Osteoblast (primary cell): Measurements from ENCODE around the gene DDI2. TPM values are rescaled to one million over a fixed set of nuclear protein-coding genes. Genes with fewer than 3 reads are reported as not detected.

Experiments used
- DNase-seq: peaks from one replicate; pipeline ENCODE4 v3.0.0; 2011; ENCODE audit warnings: low spot score, mixed read lengths; ENCODE audit not compliant: insufficient read length; ENCODE audit errors: missing footprints
- H2AFZ ChIP-seq: 2 replicates; pipeline ENCODE4 v1.6.0; 2011; ENCODE audit warnings: mild to moderate bottlenecking, low read length
- H3K27ac ChIP-seq: 2 replicates; pipeline ENCODE4 v1.5.1; 2011; ENCODE audit warnings: mild to moderate bottlenecking, low read depth, low read length, moderate library complexity
- H3K27me3 ChIP-seq: 2 replicates; pipeline ENCODE4 v1.6.0; 2012; ENCODE audit warnings: mild to moderate bottlenecking, control low read depth, inconsistent platforms, low read length, moderate library complexity; ENCODE audit not compliant: insufficient read depth
- H3K36me3 ChIP-seq: 2 replicates; pipeline ENCODE4 v1.5.1; 2011; ENCODE audit warnings: mild to moderate bottlenecking, low read length, control low read depth, moderate library complexity; ENCODE audit not compliant: insufficient read depth
- H3K4me1 ChIP-seq: 2 replicates; pipeline ENCODE4 v1.5.1; 2011; ENCODE audit warnings: mild to moderate bottlenecking, low read length, control low read depth, moderate library complexity; ENCODE audit not compliant: insufficient read depth
- H3K4me2 ChIP-seq: 2 replicates; pipeline ENCODE4 v1.6.0; 2011; ENCODE audit warnings: mild to moderate bottlenecking, low read length; ENCODE audit not compliant: insufficient read depth
- H3K4me3 ChIP-seq: fragments of 200-600 bp; sonication (generic); 3 replicates; pipeline ENCODE4 v1.5.1; 2012; ENCODE audit warnings: mild to moderate bottlenecking, low read length, inconsistent platforms; ENCODE audit not compliant: insufficient read depth
- H3K79me2 ChIP-seq: 2 replicates; pipeline ENCODE4 v1.6.0; 2012; ENCODE audit warnings: mild to moderate bottlenecking, low read length, control low read depth, inconsistent platforms; ENCODE audit not compliant: insufficient read depth
- H3K9me3 ChIP-seq: 2 replicates; pipeline ENCODE4 v1.5.1; 2011; ENCODE audit warnings: low read depth, low read length, control low read depth
- H4K20me1 ChIP-seq: 2 replicates; pipeline ENCODE4 v1.6.0; 2012; ENCODE audit warnings: mild to moderate bottlenecking, low read length, control low read depth; ENCODE audit not compliant: insufficient read depth
- CTCF ChIP-seq: IDR thresholded peaks from 2 replicates; pipeline ENCODE4 v1.5.1; 2011; ENCODE audit warnings: mild to moderate bottlenecking, low read depth, low read length, moderate library complexity; ENCODE audit errors: extremely low read depth
- total RNA-seq: library from RNA; depleted of rRNA; stranded (reverse); fragments of >200 nt; gene quantifications from 2 replicates; pipeline ENCODE4 v1.2.3, GENCODE V29; 2012

DDI2 gene
- total RNA-seq, 1 donor: 29.3 TPM

GRCh38 chr1:15620155-15620545, 2.9 kb downstream of the DDI2 start:
- no peak overlapping the region for H3K4me3 ChIP-seq
- no peak for TF ChIP-seq CTCF
- no peak for DNase-seq

GRCh38 chr1:15620902-15621682, 3.8 kb downstream of the DDI2 start:
- Histone ChIP-seq H3K4me1 (peaks cover 22% of the 10 kb centered on the region), H3K79me2 (peaks cover 87% of the 10 kb centered on the region), H3K36me3 (no peaks in the 10 kb centered on the region), H3K4me3 (no peak overlapping the region), H3K9me3 (no peaks in the 10 kb centered on the region), H2AFZ (no peak overlapping the region), H3K27me3 (no peaks in the 10 kb centered on the region), H4K20me1 (peaks cover 33% of the 10 kb centered on the region), H3K27ac (no peak overlapping the region), H3K4me2 (no peak overlapping the region)
- DNase-seq: no peak
- no peak for TF ChIP-seq CTCF

More at GRCh38 chr1:15620155-15620545, 2.9 kb downstream of the DDI2 start:
- H2AFZ ChIP-seq: no peak overlapping the region
- peaks cover 77% of the 10 kb centered on the region for H3K79me2 ChIP-seq
- peak overlapping the region; percentile 5 for H3K27ac ChIP-seq
- H3K27me3 ChIP-seq: no peaks in the 10 kb centered on the region
- H3K9me3 ChIP-seq: no peaks in the 10 kb centered on the region
- H3K4me1 ChIP-seq: peaks cover 28% of the 10 kb centered on the region
- H3K4me2 ChIP-seq: peak overlapping the region; percentile 25
- no peaks in the 10 kb centered on the region for H3K36me3 ChIP-seq
- H4K20me1 ChIP-seq: peaks cover 33% of the 10 kb centered on the region

DNA sequence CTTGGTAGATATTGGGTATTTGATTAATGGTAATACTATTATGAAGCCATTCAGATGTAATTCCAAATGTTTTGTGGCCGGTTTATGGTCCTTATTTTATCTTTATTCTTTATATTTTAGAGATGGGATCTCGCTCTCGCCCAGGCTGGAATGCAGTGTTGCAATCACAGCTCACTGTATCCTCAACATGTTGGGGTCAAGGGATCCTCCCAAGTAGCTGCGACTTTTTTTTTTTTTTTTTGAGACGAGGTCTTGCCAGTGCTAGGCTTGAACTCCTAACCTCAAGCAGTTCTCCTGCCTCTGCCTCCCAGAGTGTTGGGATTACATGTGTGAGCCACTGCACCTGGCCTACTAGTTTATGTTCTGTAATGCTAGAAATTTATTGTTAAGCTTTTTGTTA, 4.7 kb downstream of the DDI2 start:
- no peak for DNase-seq
- no peaks in the 10 kb centered on the region for H3K27me3 ChIP-seq
- H4K20me1 ChIP-seq: peaks cover 38% of the 10 kb centered on the region

More for the DNA sequence above, 4.7 kb downstream of the DDI2 start:
- no peak for TF ChIP-seq CTCF
- H3K27ac ChIP-seq: no peak overlapping the region
- peaks cover 96% of the 10 kb centered on the region for H3K79me2 ChIP-seq
- H3K4me2 ChIP-seq: no peak overlapping the region
- no peak overlapping the region for H2AFZ ChIP-seq
- H3K36me3 ChIP-seq: peaks cover 5% of the 10 kb centered on the region
- peaks cover 16% of the 10 kb centered on the region for H3K4me1 ChIP-seq
- H3K4me3 ChIP-seq: no peak overlapping the region
- H3K9me3 ChIP-seq: no peaks in the 10 kb centered on the region
